Activated naive CD8-positive, alpha-beta T cell treated with anti-CD3 and anti-CD28 coated beads, Interleukin-2, amount 50 U/mL, for 24 hours (primary cell): ENCODE data around the gene CD2BP2.
A peak's percentile ranks its signal among the peaks of the same experiment; 100 is the strongest.

Source experiments
- ATAC-seq: fragments of 150-1000 bp; cut with Tn5 transposase; one replicate; pipeline ENCODE4 v1.10.0; 2021
- DNase-seq: peaks from one replicate; pipeline ENCODE4 v3.0.0; 2021
- H3K27ac Mint-ChIP-seq: one replicate; pipeline ENCODE4 v1.8.0; 2021; ENCODE audit warnings: mild to moderate bottlenecking, mixed read lengths
- H3K27me3 Mint-ChIP-seq: one replicate; pipeline ENCODE4 v1.8.0; 2021; ENCODE audit warnings: mixed read lengths
- H3K36me3 Mint-ChIP-seq: one replicate; pipeline ENCODE4 v1.8.0; 2021; ENCODE audit warnings: low read depth, mixed read lengths
- H3K4me1 Mint-ChIP-seq: one replicate; pipeline ENCODE4 v1.8.0; 2021; ENCODE audit warnings: mixed read lengths
- H3K4me3 Mint-ChIP-seq: one replicate; pipeline ENCODE4 v1.8.0; 2021; ENCODE audit warnings: mild to moderate bottlenecking, moderate library complexity, mixed read lengths
- H3K9me3 Mint-ChIP-seq: one replicate; pipeline ENCODE4 v1.8.0; 2021; ENCODE audit warnings: mixed read lengths

Gene CD2BP2

DNA sequence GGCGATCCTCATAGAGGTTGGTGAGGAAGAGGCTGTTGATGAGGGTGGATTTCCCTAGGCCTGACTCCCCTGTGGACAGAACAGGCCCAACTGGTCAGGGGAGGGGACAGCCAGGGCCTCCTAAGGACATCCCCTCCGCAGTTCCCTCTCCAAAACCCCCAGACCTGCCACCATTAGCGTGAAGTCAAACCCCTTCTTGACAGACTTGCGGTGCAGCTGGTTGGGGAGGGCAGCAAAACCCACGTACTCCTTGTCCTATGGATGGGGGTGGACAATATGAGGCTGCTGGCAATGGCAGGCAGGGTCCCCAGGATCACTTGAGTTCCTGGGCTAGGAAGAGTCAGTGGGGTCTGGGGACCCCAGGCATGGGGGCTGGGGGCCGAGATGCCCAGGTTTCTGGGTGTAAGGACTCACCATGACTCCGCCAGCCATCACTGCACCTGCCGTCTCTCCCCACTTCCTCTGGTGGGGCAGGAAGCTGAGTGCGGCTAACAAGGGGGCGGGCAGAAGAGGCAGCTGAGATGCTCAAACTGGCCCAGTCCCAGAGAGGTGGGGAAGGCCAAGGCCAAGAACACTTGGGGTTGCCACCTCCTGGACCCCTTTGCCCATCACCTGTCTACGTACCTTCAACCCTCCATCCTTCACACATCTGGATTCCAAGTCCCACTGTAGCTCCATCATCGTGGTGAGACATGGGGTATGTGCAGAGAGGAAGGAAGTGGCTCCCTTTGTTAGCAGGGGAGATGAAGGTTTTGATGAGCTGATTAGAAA lies 27.2 kb upstream of the CD2BP2 start, which contains the start of gene SEPTIN1:
Gene SEPTIN1, minus strand, starts transcription at position 451 of the 771 bp plus-strand sequence. Its CDS starts 19 bp downstream, at position 432.
- DNase-seq (peak; percentile 75), ATAC-seq (peak; percentile 57)
- Mint-ChIP-seq H3K4me1 (peaks cover 55% of the 10 kb centered on the region), H3K27ac (peak within 1 kb of the TSS; percentile 96), H3K36me3 (peaks cover 20% of the 10 kb centered on the region), H3K4me3 (peak within 1 kb of the TSS; percentile 90), H3K9me3 (no peaks in the 10 kb centered on the region), H3K27me3 (no peaks in the 10 kb centered on the region)

DNA sequence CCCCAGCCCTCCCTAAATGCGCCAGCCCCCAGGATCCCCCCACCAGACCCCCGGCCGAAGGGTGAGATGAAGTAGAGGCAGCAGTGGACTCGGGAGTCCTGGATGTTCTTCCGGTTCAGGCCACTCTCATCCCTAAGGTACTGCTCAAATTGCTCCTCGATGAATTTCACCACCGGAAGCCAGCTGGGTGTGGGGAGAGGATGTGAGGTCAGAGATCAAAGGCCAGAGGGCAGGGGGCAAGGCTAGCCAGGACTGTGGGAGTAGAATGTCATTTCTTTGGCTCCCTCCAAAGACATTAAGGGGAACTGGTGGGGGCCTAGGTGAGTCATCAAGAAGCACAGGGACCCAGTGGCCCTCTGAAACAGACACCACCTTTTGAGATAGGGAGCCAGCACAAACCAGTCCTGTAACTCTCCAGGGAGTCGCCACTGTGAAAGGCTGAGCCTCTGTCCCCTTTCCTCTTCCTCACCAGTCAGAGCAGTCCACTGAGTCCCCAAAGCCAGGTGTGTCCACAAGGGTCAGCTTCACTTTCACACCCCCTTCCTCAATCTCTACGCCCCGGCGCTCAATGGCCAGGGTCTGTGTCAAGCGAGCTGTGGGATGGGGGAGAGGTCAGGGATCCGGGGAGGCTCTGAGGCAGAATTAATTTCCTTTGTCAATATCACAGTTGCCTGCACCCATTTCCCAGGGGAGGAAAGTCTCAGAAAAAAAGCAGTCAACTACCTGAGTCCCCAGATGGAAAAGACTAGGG lies 26.4 kb upstream of the CD2BP2 start:
- ATAC-seq, result no peak
- no peak for DNase-seq
- H3K27me3 Mint-ChIP-seq, result no peaks in the 10 kb centered on the region
- peaks cover 20% of the 10 kb centered on the region for H3K36me3 Mint-ChIP-seq
- H3K4me3 Mint-ChIP-seq, result peak overlapping the region; percentile 90
- H3K27ac Mint-ChIP-seq, result peak overlapping the region; percentile 96
- no peaks in the 10 kb centered on the region for H3K9me3 Mint-ChIP-seq
- H3K4me1 Mint-ChIP-seq, result peaks cover 60% of the 10 kb centered on the region

DNA sequence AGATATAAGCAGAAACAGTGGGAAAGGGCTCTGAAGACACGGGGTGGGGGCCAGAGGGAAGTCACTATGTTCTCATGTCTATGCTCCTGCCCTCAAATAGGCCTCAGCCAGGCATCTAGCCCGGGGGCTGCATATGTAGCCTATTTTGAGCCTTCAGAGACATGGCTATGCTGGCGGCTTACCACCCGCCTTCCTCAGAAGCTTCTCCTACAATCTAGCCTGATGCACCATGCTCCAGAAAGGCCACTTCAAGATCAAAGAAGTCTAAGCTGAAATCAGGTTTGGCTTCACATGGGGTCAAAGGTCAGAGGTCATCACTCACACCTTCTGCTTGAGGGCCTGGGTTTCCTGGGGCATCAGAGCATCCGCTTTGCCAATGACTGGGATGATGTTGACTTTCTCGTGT lies 25.7 kb upstream of the CD2BP2 start:
- ATAC-seq, result no peak
- Mint-ChIP-seq H3K36me3 (peaks cover 20% of the 10 kb centered on the region), H3K4me1 (peaks cover 62% of the 10 kb centered on the region), H3K27ac (peak overlapping the region; percentile 96), H3K4me3 (peak overlapping the region; percentile 90), H3K9me3 (no peaks in the 10 kb centered on the region), H3K27me3 (no peaks in the 10 kb centered on the region)
- DNase-seq, result no peak

DNA sequence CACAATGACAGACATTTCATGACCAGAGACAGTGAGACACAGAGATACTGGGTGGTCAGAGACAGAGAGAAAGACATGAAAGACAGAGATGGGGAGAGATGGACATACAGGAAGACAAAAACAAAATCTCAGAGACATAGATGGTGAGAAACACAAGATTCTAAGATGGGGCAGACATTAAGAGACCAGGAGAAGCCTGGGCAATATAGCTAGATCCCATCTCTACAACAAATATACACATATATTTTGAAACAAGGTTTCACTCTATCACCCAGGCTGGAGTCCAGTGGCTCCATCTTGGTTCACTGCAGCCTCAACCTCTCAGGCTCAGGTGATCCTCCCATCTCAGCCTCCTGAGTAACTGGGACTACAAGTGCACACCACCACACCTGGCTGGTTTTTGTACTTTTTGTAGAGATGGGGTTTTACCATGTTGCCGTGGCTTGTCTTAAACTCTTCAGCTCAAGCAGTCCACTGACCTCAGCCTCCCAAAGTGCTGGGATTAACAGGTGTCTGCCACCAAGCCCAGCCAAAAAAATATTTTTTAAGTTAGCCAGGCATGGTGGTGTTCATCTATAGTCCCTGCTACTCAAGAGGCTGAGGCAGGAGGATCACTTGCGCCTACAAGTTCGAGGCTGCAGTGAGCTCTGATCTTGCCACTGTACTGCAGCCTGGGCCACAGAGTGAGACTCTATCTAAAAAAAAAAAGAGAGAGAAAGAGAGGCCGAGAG lies 25.1 kb upstream of the CD2BP2 start:
- no peak for DNase-seq
- no peak for ATAC-seq
- peaks cover 20% of the 10 kb centered on the region for H3K36me3 Mint-ChIP-seq
- H3K27ac Mint-ChIP-seq, result peak overlapping the region; percentile 96
- H3K4me3 Mint-ChIP-seq, result peak overlapping the region; percentile 90
- H3K4me1 Mint-ChIP-seq, result peaks cover 62% of the 10 kb centered on the region
- H3K9me3 Mint-ChIP-seq, result no peaks in the 10 kb centered on the region
- no peaks in the 10 kb centered on the region for H3K27me3 Mint-ChIP-seq

DNA sequence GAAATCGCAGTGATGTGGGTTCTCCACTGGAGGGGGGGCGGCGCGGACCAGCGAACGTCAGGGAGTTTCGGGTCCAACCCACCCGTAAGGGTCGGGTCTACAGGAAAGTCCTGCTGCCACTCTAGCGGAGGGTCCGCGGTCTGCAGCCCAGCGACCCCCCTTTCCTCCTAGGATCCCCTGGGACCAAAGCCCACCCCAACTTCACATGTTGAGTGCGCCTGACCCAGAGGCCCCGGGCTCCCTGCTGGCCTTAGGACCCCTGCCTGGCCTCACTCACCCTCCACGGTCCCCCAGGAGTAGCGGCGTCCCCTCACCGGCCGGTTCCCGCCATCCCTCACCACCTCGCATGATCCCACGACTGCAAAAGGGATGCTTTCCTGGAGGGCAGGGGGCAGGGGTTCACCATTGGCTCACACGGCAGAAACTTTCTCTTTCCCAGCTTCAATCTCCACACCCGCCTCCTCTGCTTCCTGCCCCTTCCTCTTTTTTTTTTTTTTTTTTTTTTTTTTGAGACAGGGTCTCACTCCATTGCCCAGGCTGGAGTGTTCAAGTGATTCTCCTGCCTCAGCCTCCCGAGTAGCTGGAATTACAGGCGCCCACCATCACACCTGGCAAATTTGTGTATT lies 24.2 kb upstream of the CD2BP2 start:
- H3K4me1 Mint-ChIP-seq, result peaks cover 60% of the 10 kb centered on the region
- H3K36me3 Mint-ChIP-seq, result peaks cover 20% of the 10 kb centered on the region
- DNase-seq (no peak), ATAC-seq (no peak)
- no peaks in the 10 kb centered on the region for H3K27me3 Mint-ChIP-seq
- H3K9me3 Mint-ChIP-seq, result no peaks in the 10 kb centered on the region
- peak overlapping the region; percentile 92 for H3K4me3 Mint-ChIP-seq
- H3K27ac Mint-ChIP-seq, result peak overlapping the region; percentile 99

DNA sequence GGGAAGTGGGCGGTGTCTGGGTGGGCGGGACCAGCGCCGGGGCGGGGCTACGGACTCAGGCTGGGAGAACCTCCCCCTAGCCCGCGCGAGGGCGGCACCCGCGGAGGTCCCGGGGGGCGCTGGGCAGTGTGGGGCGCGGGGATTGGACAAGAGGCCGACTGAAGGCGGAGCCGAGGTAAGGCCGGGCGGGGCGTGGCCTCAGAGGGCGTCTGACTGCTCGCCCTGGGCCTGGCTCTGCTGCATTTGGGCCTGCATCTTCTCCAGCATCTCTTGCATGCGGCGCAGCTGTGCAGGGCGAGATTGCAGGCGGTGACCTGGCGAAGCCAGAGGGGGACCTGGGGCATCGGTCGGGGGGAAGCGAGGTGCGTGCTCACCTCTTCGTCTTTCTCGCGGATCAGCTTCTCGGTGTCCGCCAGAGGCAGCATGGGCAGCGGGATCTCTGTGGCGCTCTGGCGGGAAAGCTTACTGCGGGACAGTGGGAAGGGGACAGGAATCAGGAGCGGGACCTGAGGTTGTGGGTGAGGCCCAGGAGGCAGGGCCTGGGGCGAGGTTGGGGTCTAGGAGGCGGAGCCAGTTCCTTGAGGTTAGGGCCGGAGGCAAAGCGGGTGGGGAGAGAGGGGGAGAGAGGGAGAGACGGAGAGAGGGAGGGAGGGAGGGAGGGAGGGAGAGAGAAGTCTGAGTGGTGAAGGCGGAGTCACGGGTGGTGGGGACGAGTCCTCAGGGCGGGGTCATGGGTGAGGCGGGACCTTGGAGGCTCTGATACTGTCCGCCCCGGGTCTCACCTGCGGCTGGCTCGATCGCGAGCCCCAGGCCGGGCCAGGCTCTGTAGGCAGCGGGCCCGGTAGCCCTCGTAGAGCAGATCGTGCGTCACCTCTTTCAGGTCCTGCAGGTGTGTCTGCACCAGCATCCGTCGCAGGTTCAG lies 23.4 kb upstream of the CD2BP2 start:
- DNase-seq (peak; percentile 100), ATAC-seq (peak; percentile 90)
- no peaks in the 10 kb centered on the region for H3K9me3 Mint-ChIP-seq
- H3K4me3 Mint-ChIP-seq, result peak overlapping the region; percentile 92
- peak overlapping the region; percentile 99 for H3K27ac Mint-ChIP-seq
- H3K36me3 Mint-ChIP-seq, result peaks cover 20% of the 10 kb centered on the region
- no peaks in the 10 kb centered on the region for H3K27me3 Mint-ChIP-seq
- peaks cover 56% of the 10 kb centered on the region for H3K4me1 Mint-ChIP-seq

DNA sequence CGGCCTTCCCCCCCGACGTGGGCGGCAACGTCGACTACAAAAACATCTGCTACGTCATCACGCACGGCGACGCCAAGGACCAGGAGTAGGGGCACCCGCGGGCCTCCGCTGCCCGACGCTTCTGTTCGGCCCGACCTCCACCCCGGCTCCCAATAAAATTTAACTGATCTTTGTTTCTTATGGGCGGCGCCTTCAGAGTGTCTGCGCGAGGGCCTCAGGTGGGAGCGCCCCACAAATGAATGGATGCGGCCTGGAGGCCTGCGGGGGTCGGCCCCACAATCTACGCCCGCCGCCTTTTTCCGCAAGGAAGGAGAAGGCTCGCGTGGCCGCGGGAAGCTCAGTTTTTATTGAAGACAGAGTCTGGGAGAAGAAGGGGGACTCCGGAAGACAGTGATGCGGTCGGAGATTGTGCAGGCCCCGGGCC lies 22.7 kb upstream of the CD2BP2 start:
- H3K27me3 Mint-ChIP-seq, result no peaks in the 10 kb centered on the region
- peak overlapping the region; percentile 92 for H3K4me3 Mint-ChIP-seq
- H3K4me1 Mint-ChIP-seq, result peaks cover 50% of the 10 kb centered on the region
- H3K36me3 Mint-ChIP-seq, result peaks cover 20% of the 10 kb centered on the region
- DNase-seq, result peak; percentile 87
- ATAC-seq, result peak; percentile 38
- H3K27ac Mint-ChIP-seq, result peak overlapping the region; percentile 99
- no peaks in the 10 kb centered on the region for H3K9me3 Mint-ChIP-seq

DNA sequence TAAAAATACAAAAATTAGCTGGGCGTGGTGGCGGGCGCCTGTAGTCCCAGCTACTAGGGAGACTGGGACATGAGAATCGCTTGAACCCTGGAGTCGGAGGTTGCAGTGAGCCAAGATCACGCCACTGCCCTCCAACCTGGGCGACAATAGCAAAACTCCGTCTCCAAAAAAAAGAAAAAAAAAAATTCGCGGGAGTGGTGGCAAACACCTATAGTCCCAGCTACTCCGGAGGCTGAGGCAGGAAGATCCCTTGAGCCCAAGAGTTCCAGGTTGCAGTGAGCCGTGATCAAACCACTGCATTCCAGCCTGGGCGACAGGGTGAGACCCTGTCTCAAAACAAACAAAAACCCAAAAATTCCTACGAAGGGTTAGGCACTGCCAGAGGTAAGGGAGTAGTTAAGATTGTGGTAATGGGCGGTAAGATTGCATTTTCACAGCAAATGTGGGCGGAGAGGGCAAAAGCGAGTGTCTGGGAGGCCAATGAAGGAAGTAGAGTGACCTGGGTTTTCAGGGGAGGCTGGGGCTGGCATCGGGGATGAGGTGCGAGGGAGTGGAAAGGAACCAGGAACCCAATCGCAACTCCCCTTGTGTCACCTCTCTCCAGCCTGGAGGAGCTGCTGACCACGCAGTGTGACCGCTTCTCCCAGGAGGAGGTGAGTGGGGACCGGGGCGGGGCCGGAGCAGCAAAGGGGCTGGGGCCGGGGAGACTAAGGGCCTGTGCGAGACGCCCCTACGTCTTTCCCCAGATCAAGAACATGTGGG lies 22.1 kb upstream of the CD2BP2 start:
- peak overlapping the region; percentile 99 for H3K27ac Mint-ChIP-seq
- H3K9me3 Mint-ChIP-seq, result no peaks in the 10 kb centered on the region
- ATAC-seq (no peak), DNase-seq (no peak)
- peaks cover 20% of the 10 kb centered on the region for H3K36me3 Mint-ChIP-seq
- H3K4me1 Mint-ChIP-seq, result peaks cover 45% of the 10 kb centered on the region
- no peaks in the 10 kb centered on the region for H3K27me3 Mint-ChIP-seq
- peak overlapping the region; percentile 92 for H3K4me3 Mint-ChIP-seq

DNA sequence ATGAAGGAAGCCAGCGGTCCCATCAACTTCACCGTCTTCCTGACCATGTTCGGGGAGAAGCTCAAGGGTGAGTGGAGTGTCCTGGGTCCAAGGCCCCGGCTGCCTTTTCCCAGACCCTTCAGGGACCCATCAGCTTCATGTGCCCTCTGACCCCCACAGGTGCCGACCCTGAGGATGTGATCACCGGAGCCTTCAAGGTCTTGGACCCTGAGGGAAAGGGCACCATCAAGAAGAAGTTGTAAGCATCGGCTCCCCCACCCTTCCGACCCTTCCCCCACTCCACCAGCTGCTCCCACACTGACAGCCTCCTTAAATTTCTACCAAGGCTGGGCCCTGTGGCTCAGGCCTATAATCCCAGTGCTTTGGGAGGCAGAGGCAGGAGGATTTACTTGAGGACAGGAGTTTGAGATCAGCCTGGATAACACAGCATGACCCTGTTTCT lies 21.4 kb upstream of the CD2BP2 start:
- ATAC-seq (no peak), DNase-seq (no peak)
- Mint-ChIP-seq H3K36me3 (peaks cover 20% of the 10 kb centered on the region), H3K4me1 (peaks cover 48% of the 10 kb centered on the region), H3K9me3 (no peaks in the 10 kb centered on the region), H3K4me3 (no peak overlapping the region), H3K27me3 (no peaks in the 10 kb centered on the region), H3K27ac (peak overlapping the region; percentile 99)

DNA sequence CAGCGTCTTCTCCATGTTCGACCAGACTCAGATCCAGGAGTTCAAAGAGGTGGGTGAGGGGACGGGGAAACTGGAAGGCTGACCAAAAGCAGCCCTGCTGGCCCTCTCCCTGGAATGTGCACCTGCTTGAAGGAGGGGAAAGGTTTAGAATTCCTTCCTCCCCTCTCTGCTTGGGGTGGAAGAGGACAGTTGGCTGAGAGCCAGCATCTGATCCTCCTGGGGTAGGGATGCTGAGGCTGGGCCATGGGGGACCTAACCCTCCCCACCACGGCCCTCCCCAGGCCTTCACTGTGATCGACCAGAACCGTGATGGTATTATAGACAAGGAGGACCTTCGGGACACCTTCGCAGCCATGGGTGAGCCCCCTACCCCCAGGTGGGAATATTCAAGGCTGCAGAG lies 20.8 kb upstream of the CD2BP2 start:
- H3K4me1 Mint-ChIP-seq, result peaks cover 48% of the 10 kb centered on the region
- ATAC-seq (no peak), DNase-seq (no peak)
- no peak overlapping the region for H3K27ac Mint-ChIP-seq
- H3K4me3 Mint-ChIP-seq, result no peak overlapping the region
- no peaks in the 10 kb centered on the region for H3K9me3 Mint-ChIP-seq
- no peaks in the 10 kb centered on the region for H3K27me3 Mint-ChIP-seq
- H3K36me3 Mint-ChIP-seq, result peaks cover 17% of the 10 kb centered on the region

DNA sequence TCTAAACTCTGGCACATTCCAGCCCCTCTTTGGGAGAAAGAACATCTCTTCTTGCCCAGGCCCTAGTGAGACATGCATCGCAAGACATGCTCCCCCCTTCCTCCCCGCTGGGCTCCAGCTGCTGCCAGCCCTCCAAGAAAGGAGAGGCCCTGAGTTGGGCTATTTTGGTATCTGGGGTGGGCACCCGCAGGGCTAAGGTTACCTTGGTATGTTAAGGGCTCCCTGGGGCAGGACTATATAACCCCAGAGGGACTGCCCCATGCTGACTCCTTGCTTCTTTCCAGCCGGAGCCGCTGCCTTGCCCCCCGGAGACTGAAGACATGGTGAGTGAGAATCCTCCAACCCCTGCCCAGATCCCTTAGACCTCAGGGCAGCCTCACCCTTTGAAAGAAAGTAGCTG lies 19.4 kb upstream of the CD2BP2 start, which contains the start of gene MYL11:
Gene MYL11, plus strand, starts transcription at position 265 of the 400 bp plus-strand sequence. Its CDS starts 56 bp downstream, at position 321.
- Mint-ChIP-seq H3K27ac (peak within 1 kb of the TSS; percentile 65), H3K27me3 (peaks cover 4% of the 10 kb centered on the region), H3K36me3 (peaks cover 12% of the 10 kb centered on the region), H3K9me3 (no peaks in the 10 kb centered on the region), H3K4me3 (no peak within 1 kb of the TSS), H3K4me1 (peaks cover 42% of the 10 kb centered on the region)
- DNase-seq (no peak), ATAC-seq (no peak)

DNA sequence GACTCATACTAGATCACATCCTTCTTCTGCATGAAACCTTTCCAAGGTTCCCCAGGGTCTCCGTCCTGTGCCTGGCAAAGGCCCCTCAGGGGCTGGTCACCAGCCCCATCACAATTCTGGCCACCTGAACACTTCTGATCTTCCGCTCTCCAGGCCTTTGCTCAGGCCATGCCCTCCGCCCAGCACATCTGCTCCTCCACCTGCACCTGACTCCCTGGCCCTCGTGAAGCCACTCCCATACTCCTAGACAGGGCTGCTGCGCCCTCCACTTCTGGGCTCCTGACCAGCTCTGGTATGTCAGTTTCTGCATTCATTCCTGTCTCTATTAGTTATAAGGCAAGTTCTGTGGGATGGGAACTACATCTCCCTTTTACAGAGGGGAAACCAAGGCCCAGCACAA lies 17.6 kb upstream of the CD2BP2 start:
- H3K4me1 Mint-ChIP-seq, result peaks cover 35% of the 10 kb centered on the region
- DNase-seq, result no peak

More for the DNA sequence above, 17.6 kb upstream of the CD2BP2 start:
- no peak overlapping the region for H3K4me3 Mint-ChIP-seq
- peak overlapping the region; percentile 47 for H3K27ac Mint-ChIP-seq
- peaks cover 7% of the 10 kb centered on the region for H3K36me3 Mint-ChIP-seq
- H3K9me3 Mint-ChIP-seq, result no peaks in the 10 kb centered on the region
- peaks cover 4% of the 10 kb centered on the region for H3K27me3 Mint-ChIP-seq
- ATAC-seq, result no peak
